ENCODE results near the gene CDK6. TPM values are rescaled to one million over a fixed set of nuclear protein-coding genes. Genes with fewer than 3 reads are reported as not detected.

CDK6 gene
- total RNA-seq, 1 experiment from 2014 or later, result 124 TPM

DNA sequence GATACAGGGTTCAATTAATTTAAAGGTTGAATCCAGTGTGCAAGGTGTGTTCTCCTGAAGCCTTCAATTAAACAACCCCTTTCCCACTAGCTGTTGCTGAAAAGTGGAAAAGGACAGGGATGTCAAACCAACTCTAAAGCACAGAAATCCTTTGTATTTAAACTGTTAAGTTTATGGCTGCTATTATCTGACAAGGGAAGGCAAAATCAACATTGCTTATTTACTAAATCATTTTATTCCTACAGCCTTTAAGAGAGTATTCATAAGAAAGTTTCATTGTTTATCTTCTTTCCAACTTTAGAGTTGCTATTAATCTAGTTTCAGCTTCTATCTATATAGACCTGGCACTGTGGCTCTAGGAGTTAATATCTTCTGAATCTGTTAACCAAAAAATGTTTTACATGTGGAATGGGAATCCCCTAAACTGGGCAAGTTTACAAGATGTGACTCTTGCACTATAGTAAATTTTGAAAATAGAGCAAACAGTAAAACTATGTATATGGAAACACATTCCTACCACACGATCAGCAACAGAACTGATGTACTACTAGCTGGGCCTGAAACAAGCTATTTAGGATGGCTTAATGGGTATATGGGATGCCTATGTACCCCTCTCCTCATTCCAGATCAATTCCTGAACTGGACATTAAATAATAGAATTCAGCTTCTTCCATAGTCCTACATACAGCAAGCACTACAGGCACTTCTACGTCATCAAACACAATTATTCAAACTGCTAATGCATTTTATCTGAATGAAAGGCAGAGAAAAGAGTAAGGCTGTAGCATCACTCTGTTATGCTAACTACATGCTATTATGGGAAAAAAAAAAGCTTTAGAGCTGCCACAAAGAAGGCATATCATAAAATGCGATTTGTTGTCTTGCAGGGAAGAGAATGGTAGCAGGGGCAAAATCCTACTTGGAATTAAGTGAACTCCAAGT, 52.8 kb downstream of the CDK6 start:
- no peaks in the 10 kb centered on the region for H3K9me3 Mint-ChIP-seq (ENCODE audit: unreplicated experiment)
- no peaks in the 10 kb centered on the region for H3K27me3 Mint-ChIP-seq (ENCODE audit: insufficient read depth, unreplicated experiment)
- H3K27ac Mint-ChIP-seq (ENCODE audit: low read depth, unreplicated experiment), result peak overlapping the region; percentile 39
- BruUV-seq (replicated peaks), result no TSS peak
- CTCF ChIA-PET, result interaction anchor here (0.6 to 1.6 kb wide), 8 partner anchors 12 to 299 kb away, joined by 3 to 4 read pairs (median 3); no protein-coding TSS in a partner anchor
- no peak for DNase-seq (ENCODE audit: unreplicated experiment)
- H3K36me3 Mint-ChIP-seq (ENCODE audit: insufficient read depth, unreplicated experiment), result peaks cover 15% of the 10 kb centered on the region
- TF ChIP-seq, protein P1, sequence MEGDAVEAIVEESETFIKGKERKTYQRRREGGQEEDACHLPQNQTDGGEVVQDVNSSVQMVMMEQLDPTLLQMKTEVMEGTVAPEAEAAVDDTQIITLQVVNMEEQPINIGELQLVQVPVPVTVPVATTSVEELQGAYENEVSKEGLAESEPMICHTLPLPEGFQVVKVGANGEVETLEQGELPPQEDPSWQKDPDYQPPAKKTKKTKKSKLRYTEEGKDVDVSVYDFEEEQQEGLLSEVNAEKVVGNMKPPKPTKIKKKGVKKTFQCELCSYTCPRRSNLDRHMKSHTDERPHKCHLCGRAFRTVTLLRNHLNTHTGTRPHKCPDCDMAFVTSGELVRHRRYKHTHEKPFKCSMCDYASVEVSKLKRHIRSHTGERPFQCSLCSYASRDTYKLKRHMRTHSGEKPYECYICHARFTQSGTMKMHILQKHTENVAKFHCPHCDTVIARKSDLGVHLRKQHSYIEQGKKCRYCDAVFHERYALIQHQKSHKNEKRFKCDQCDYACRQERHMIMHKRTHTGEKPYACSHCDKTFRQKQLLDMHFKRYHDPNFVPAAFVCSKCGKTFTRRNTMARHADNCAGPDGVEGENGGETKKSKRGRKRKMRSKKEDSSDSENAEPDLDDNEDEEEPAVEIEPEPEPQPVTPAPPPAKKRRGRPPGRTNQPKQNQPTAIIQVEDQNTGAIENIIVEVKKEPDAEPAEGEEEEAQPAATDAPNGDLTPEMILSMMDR (IDR thresholded peaks at IDR 0.05; ENCODE audit: unreplicated experiment), result no peak
- POLR2A ChIA-PET, result interaction anchor here (0.5 to 1.2 kb wide), 5 partner anchors 17 to 194 kb away, joined by 3 to 7 read pairs (median 3); partner anchors contain the start of gene FAM133B
- peaks cover 43% of the 10 kb centered on the region for H3K4me1 Mint-ChIP-seq (ENCODE audit: insufficient read depth, unreplicated experiment)
- H3K4me3 Mint-ChIP-seq (ENCODE audit: unreplicated experiment), result no peak overlapping the region
- intact Hi-C loops (cut with micrococcal nuclease), result no loop called here

DNA sequence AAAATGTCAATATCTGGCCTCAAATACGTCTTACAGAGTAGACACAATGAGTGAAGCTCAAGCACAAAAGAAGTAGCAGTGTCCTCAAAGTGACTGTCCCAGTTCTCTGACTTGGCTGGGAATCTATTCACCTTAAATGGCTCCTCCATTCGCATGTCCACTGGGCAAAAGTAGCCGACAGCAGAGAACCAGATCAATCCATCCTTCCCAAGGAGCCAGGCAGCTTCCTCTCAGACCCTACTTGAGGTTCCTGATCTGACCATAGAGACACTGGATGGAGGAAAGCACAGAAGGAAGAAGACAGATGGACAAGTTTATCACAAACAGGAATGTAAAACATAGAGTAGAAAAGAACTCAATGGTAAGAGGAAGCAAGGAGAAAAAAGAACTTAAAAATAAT, 53.5 kb downstream of the CDK6 start:
- BruUV-seq (replicated peaks), result no TSS peak
- H3K36me3 Mint-ChIP-seq (ENCODE audit: insufficient read depth, unreplicated experiment), result peaks cover 15% of the 10 kb centered on the region
- ChIA-PET POLR2A (interaction anchor here (0.5 to 1.2 kb wide), 4 partner anchors 17 to 193 kb away, joined by 3 read pairs; partner anchors contain the start of gene FAM133B), CTCF (interaction anchor here (0.6 to 1.6 kb wide), 3 partner anchors 16 to 274 kb away, joined by 3 to 4 read pairs (median 4); no protein-coding TSS in a partner anchor)
- H3K4me1 Mint-ChIP-seq (ENCODE audit: insufficient read depth, unreplicated experiment), result peaks cover 43% of the 10 kb centered on the region
- no peak overlapping the region for H3K27ac Mint-ChIP-seq (ENCODE audit: low read depth, unreplicated experiment)
- H3K4me3 Mint-ChIP-seq (ENCODE audit: unreplicated experiment), result no peak overlapping the region
- TF ChIP-seq, protein P1 (IDR thresholded peaks at IDR 0.05; ENCODE audit: unreplicated experiment), result no peak
- no peaks in the 10 kb centered on the region for H3K27me3 Mint-ChIP-seq (ENCODE audit: insufficient read depth, unreplicated experiment)
- no peak for DNase-seq (ENCODE audit: unreplicated experiment)
- intact Hi-C loops (cut with micrococcal nuclease), result no loop called here
- H3K9me3 Mint-ChIP-seq (ENCODE audit: unreplicated experiment), result no peaks in the 10 kb centered on the region

DNA sequence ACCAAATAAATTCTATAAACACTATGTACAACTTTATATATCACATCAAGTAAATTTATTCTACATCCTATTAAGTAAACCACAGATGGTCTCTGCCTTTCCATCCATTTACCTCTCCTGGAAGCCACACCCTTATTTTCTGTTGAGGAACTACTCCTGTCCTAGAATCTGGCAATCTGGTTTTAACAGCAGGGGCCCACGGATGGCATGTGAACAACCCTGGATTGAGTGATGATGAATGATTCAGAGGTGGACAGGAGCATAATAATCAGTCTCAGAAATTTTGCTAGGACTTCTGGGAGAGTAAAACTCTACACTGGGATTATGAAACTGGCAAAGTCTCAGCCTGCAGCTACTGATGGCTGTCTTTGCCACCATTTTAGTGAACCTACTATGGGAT, 54.1 kb downstream of the CDK6 start:
- Mint-ChIP-seq H3K36me3 (ENCODE audit: insufficient read depth, unreplicated experiment) (peaks cover 15% of the 10 kb centered on the region), H3K4me3 (ENCODE audit: unreplicated experiment) (no peak overlapping the region), H3K27me3 (ENCODE audit: insufficient read depth, unreplicated experiment) (no peaks in the 10 kb centered on the region), H3K27ac (ENCODE audit: low read depth, unreplicated experiment) (no peak overlapping the region), H3K9me3 (ENCODE audit: unreplicated experiment) (no peaks in the 10 kb centered on the region), H3K4me1 (ENCODE audit: insufficient read depth, unreplicated experiment) (peaks cover 43% of the 10 kb centered on the region)
- intact Hi-C loops (cut with micrococcal nuclease), result no loop called here
- DNase-seq (ENCODE audit: unreplicated experiment), result no peak
- ChIA-PET POLR2A (interaction anchor here (1.0 to 1.2 kb wide), 3 partner anchors 17 to 166 kb away, joined by 3 to 5 read pairs (median 3); no protein-coding TSS in a partner anchor), CTCF (interaction anchor here (1.6 kb wide), 1 partner anchor 15 kb away, joined by 4 read pairs; no protein-coding TSS in a partner anchor)
- TF ChIP-seq, protein P1 (IDR thresholded peaks at IDR 0.05; ENCODE audit: unreplicated experiment), result no peak
- no TSS peak for BruUV-seq (replicated peaks)

DNA sequence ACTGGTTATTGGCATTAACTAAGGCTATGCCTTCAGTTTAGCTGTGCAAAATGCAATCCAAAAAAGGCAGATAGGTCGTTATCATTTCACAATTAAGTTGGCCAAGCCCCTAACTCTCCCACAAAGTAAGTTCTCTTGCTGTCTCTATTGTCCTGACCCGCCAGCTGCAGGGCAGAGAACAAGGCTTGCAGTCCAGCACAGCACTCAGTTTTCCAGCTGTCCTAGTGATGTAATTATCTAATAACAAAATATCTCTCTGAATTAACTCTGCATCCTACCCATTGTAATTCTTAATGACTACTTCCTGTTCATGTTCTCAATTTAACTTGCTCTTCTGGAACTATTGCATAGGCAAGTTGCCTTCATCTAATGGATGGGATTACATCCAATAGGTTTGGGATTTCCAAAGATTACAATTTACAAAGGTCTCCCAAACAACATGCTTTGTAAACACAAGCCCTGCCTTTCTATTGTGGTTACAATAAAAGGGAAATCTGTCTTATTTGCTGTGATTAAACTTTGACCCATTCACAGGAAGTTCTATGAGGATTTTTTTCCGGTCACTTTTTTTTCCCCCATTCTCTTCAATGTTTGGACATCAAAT, 55.2 kb downstream of the CDK6 start:
- Mint-ChIP-seq H3K27me3 (ENCODE audit: insufficient read depth, unreplicated experiment) (no peaks in the 10 kb centered on the region), H3K27ac (ENCODE audit: low read depth, unreplicated experiment) (no peak overlapping the region), H3K36me3 (ENCODE audit: insufficient read depth, unreplicated experiment) (peaks cover 8% of the 10 kb centered on the region), H3K4me1 (ENCODE audit: insufficient read depth, unreplicated experiment) (peaks cover 43% of the 10 kb centered on the region), H3K4me3 (ENCODE audit: unreplicated experiment) (no peak overlapping the region), H3K9me3 (ENCODE audit: unreplicated experiment) (no peaks in the 10 kb centered on the region)
- no peak for DNase-seq (ENCODE audit: unreplicated experiment)
- TF ChIP-seq, protein P1 (IDR thresholded peaks at IDR 0.05; ENCODE audit: unreplicated experiment), result no peak
- intact Hi-C loops (cut with micrococcal nuclease), result no loop called here
- ChIA-PET CTCF (interaction anchor here (0.6 to 0.9 kb wide), 3 partner anchors 13 to 192 kb away, joined by 3 to 4 read pairs (median 4); no protein-coding TSS in a partner anchor), POLR2A (interaction anchor here (0.7 to 1.2 kb wide), 3 partner anchors 8 to 42 kb away, joined by 3 to 5 read pairs (median 3); no protein-coding TSS in a partner anchor)
- no TSS peak for BruUV-seq (replicated peaks)
